ENCODE data around the gene LRRC37A3.
"Not testable (repeated sequence)": the region's sequence is repeated elsewhere in the genome, so short reads cannot be mapped to it uniquely, and the experiment has no call there.

GRCh38 chr17:64842900-64843299, 76.4 kb downstream of the LRRC37A3 start:
- TF ChIP-seq, protein P1, sequence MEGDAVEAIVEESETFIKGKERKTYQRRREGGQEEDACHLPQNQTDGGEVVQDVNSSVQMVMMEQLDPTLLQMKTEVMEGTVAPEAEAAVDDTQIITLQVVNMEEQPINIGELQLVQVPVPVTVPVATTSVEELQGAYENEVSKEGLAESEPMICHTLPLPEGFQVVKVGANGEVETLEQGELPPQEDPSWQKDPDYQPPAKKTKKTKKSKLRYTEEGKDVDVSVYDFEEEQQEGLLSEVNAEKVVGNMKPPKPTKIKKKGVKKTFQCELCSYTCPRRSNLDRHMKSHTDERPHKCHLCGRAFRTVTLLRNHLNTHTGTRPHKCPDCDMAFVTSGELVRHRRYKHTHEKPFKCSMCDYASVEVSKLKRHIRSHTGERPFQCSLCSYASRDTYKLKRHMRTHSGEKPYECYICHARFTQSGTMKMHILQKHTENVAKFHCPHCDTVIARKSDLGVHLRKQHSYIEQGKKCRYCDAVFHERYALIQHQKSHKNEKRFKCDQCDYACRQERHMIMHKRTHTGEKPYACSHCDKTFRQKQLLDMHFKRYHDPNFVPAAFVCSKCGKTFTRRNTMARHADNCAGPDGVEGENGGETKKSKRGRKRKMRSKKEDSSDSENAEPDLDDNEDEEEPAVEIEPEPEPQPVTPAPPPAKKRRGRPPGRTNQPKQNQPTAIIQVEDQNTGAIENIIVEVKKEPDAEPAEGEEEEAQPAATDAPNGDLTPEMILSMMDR (IDR thresholded peaks at IDR 0.05) = not testable (repeated sequence)
- not testable (repeated sequence) for TF ChIP-seq POLR2A (IDR thresholded peaks at IDR 0.05)
